HEK293T (cell line): ENCODE data around the gene ARMC5.

Experiments used
- CTCF ChIA-PET: fragments of 350-600 bp; formaldehyde crosslinking; extraction: SDS; loops from one replicate; lab custom pipeline; 2021; ENCODE audit warnings: antibody characterized with exemption, inconsistent platforms; lab: Yijun Ruan, JAX
- POLR2A ChIA-PET: fragments of 350-600 bp; formaldehyde crosslinking; extraction: SDS; loops from one replicate; lab custom pipeline; 2020; ENCODE audit warnings: antibody characterized with exemption, inconsistent platforms; lab: Yijun Ruan, JAX
- DNase-seq: peaks from one replicate; pipeline ENCODE4 v3.0.0; 2012; ENCODE audit warnings: mixed read lengths; ENCODE audit errors: extremely low spot score
- ARNT ChIP-seq: fragments of 450-650 bp; IDR thresholded peaks from 2 replicates; pipeline ENCODE4 v1.6.1; 2017; ENCODE audit warnings: mild to moderate bottlenecking
- BHLHE40 ChIP-seq: fragments of 450-650 bp; IDR thresholded peaks from 2 replicates; pipeline ENCODE4 v1.6.1; 2016; ENCODE audit warnings: mild to moderate bottlenecking, moderate library complexity, borderline replicate concordance
- CTBP1 ChIP-seq: fragments of 450-650 bp; IDR thresholded peaks from 2 replicates; pipeline ENCODE4 v1.6.1; 2016; ENCODE audit warnings: borderline replicate concordance
- ELF4 ChIP-seq: fragments of 450-650 bp; IDR thresholded peaks from 2 replicates; pipeline ENCODE4 v1.6.1; 2017; ENCODE audit warnings: antibody characterized with exemption
- FOXA1 ChIP-seq: fragments of 450-650 bp; IDR thresholded peaks from 2 replicates; pipeline ENCODE4 v1.6.1; 2016; ENCODE audit warnings: mild to moderate bottlenecking
- FOXK2 ChIP-seq: fragments of 450-650 bp; IDR thresholded peaks from 2 replicates; pipeline ENCODE4 v1.6.1; 2016; ENCODE audit warnings: mild to moderate bottlenecking
- FOXM1 ChIP-seq: fragments of 450-650 bp; IDR thresholded peaks from 2 replicates; pipeline ENCODE4 v1.6.1; 2017; ENCODE audit warnings: mild to moderate bottlenecking, borderline replicate concordance
- HDGF ChIP-seq: fragments of 450-650 bp; IDR thresholded peaks from 2 replicates; pipeline ENCODE4 v1.6.1; 2017; ENCODE audit warnings: antibody characterized with exemption, borderline replicate concordance
- L3MBTL2 ChIP-seq: fragments of 450-650 bp; conservative IDR thresholded peaks from 2 replicates; pipeline ENCODE4 v1.6.1; 2016; ENCODE audit warnings: mild to moderate bottlenecking
- LEF1 ChIP-seq: fragments of 450-650 bp; IDR thresholded peaks from 2 replicates; pipeline ENCODE4 v1.6.1; 2017; ENCODE audit warnings: mild to moderate bottlenecking, borderline replicate concordance
- NFRKB ChIP-seq: fragments of 450-650 bp; IDR thresholded peaks from 2 replicates; pipeline ENCODE4 v1.6.1; 2016; ENCODE audit warnings: mild to moderate bottlenecking, moderate library complexity
- SP1 ChIP-seq: fragments of 450-650 bp; IDR thresholded peaks from 2 replicates; pipeline ENCODE4 v1.6.1; 2017
- SUZ12 ChIP-seq: fragments of 450-650 bp; IDR thresholded peaks from 2 replicates; pipeline ENCODE4 v1.6.1; 2016; ENCODE audit warnings: mild to moderate bottlenecking
- TARDBP ChIP-seq: fragments of 450-650 bp; IDR thresholded peaks from 2 replicates; pipeline ENCODE4 v1.6.1; 2016
- ZNF384 ChIP-seq: fragments of 450-650 bp; IDR thresholded peaks from 2 replicates; pipeline ENCODE4 v1.6.1; 2016
- TF ChIP-seq, protein P1 (sequence below): fragments of 450-650 bp; IDR thresholded peaks from 2 replicates; pipeline ENCODE4 v1.6.1; 2016

The ARMC5 gene

DNA sequence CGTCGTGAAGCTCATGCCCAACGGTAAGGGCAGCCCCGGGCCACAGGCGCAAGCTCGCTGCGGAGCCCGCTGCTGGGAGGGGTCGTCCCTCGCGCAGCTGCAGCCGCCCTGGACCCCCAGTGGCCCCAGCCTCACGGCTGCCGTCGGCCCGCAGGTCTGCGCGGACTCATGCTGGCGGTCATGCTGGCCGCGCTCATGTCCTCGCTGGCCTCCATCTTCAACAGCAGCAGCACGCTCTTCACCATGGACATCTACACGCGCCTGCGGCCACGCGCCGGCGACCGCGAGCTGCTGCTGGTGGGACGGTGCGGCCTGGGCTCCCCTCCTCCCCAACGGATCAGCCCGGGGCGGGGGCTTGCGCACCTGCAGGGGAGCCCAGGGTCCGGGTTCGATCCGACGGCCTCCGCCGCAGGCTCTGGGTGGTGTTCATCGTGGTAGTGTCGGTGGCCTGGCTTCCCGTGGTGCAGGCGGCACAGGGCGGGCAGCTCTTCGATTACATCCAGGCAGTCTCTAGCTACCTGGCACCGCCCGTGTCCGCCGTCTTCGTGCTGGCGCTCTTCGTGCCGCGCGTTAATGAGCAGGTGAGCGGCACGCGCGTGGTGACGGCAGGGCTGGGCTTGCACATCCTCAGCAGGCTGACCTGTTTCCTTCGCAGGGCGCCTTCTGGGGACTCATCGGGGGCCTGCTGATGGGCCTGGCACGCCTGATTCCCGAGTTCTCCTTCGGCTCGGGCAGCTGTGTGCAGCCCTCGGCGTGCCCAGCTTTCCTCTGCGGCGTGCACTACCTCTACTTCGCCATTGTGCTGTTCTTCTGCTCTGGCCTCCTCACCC is 29.4 kb downstream of the ARMC5 start:
- TF ChIP-seq L3MBTL2 (no peak), BHLHE40 (no peak), ZNF384 (no peak), FOXK2 (no peak), ARNT (no peak), CTBP1 (no peak), ELF4 (no peak), SUZ12 (no peak), LEF1 (no peak), FOXM1 (no peak)

DNA sequence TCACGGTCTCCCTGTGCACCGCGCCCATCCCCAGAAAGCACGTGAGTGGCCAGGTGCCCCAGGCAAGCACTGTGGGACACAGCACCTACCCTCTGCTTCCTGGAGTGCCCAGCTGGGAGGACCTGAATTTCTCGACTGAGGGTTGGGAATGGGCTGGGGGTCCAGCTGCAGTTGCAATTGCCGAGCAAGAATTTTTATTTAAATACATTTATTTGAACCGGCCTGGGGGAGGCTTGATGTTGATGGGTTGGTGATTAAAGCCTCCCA is 29.9 kb downstream of the ARMC5 start:
- POLR2A ChIA-PET, result no interaction called here
- CTCF ChIA-PET, result no interaction called here
- no peak for DNase-seq
- TF ChIP-seq ELF4 (no peak), FOXK2 (no peak), FOXA1 (no peak), ARNT (no peak), SUZ12 (no peak), ZNF384 (no peak), LEF1 (no peak), BHLHE40 (no peak), SP1 (no peak), NFRKB (no peak)

More for the DNA sequence above, 29.4 kb downstream of the ARMC5 start:
- POLR2A ChIA-PET, result no interaction called here
- no peak for DNase-seq
- CTCF ChIA-PET, result no interaction called here

DNA sequence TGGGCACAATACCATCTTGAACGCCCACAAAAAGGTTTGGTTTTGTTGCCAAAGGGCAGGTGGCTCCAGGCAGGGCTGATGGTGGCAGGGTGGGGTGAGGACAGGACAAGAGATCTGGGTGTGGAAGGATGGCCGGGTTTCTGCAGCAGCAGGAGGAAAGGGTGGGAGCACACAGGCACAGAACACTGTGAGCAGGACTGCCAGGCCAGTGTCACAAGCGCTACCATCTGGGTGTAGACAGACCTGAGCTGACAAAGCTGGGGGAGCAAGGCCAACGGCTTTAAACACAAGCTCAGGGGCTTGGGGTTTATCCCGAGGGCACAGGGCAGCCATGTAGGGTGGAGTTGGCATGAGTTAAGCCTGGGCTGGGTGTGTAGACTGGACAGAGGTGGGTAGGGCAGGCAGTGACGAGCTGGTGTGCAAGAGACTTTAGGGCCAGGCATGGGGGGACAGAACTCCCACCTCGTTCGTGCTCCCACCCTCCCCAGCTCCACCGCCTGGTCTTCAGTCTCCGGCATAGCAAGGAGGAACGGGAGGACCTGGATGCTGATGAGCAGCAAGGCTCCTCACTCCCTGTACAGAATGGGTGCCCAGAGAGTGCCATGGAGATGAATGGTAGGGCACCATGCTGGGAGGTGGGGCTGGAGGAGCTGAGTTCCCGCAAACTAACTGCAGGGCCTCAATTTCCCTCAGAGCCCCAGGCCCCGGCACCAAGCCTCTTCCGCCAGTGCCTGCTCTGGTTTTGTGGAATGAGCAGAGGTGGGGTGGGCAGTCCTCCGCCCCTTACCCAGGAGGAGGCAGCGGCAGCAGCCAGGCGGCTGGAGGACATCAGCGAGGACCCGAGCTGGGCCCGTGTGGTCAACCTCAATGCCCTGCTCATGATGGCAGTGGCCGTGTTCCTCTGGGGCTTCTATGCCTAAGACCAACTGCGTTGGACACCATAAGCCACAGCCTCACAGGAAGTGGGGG is 30.6 kb downstream of the ARMC5 start:
- POLR2A ChIA-PET, result interaction anchor here (1.1 kb wide), 1 partner anchor 18 kb away, joined by 3 read pairs; the partner anchor contains the start of gene RUSF1
- DNase-seq, result no peak
- CTCF ChIA-PET, result no interaction called here
- TF ChIP-seq ELF4, result no peak
- TF ChIP-seq, protein P1, sequence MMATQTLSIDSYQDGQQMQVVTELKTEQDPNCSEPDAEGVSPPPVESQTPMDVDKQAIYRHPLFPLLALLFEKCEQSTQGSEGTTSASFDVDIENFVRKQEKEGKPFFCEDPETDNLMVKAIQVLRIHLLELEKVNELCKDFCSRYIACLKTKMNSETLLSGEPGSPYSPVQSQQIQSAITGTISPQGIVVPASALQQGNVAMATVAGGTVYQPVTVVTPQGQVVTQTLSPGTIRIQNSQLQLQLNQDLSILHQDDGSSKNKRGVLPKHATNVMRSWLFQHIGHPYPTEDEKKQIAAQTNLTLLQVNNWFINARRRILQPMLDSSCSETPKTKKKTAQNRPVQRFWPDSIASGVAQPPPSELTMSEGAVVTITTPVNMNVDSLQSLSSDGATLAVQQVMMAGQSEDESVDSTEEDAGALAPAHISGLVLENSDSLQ, result no peak
- TF ChIP-seq BHLHE40, result no peak
- no peak for TF ChIP-seq FOXA1

DNA sequence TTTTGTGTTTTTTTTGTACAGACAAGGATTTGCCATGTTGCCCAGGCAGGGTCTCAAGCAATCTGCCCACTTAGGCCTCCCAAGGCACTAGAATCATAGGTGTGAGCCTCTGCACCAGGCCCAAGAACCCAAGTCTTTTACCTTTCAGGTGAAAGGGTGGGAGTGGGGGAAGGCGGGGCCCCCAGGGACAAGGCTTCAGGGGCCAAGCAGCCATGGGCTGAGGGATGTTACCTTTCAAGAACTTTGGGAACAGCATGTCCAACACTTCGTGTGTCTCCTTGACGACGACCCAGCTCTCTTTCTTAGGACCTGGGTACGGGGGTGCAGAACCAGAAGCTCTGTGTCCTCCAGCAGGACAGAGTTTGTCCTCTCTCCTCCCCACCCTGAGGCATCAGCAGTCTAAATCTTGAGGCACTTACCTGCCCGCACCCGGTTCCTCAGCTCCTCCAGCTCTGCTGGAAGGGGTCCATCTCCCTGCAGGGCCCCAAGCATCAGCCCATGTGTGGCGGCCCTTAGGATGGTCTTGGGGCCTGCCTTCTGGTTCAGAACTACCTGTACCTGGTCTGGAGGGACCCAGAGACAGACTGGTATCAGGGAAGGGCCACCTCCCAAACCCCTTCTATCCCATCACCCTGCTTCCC is 32.6 kb downstream of the ARMC5 start:
- POLR2A ChIA-PET, result no interaction called here
- CTCF ChIA-PET, result interaction anchor here (0.5 kb wide), 1 partner anchor 48 kb away, joined by 3 read pairs; no protein-coding TSS in a partner anchor
- TF ChIP-seq ARNT (no peak), SUZ12 (no peak), HDGF (no peak), ZNF384 (no peak), FOXK2 (no peak), TARDBP (no peak), FOXA1 (no peak), SP1 (no peak), L3MBTL2 (no peak), ELF4 (no peak), BHLHE40 (no peak), LEF1 (no peak)
- TF ChIP-seq, protein P1, result no peak
- no peak for DNase-seq

DNA sequence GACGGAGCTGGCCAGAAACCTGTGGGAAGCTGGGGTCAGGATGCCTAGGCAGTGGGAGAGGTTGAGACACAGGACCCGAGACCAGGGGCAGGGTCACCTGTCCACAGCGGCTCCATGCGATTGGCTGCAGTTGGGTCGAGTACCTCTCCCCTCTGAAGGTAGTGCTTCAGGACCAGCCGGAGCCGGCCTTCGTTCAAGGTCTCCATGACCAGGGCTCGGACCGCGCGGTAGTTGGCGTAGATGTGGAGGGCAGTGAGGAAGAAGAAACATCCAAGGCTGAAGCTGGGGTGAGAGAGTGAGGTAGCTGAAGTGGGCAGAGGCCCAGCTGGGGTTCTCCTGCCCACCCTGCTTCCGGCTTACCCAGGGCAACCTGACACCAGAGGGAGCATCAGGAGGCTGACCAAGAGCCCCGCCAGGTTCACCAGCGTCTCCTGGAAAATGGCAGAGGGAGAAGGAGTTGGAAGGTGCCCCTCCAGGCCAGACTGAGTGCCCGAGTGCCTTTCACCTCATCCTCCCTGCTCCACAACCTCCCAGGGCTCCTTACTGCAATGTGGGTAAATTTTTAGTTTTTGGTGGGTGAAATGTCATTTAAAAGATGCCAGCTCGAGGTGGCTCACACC is 34.3 kb downstream of the ARMC5 start:
- ChIA-PET POLR2A (interaction anchor here (1.0 kb wide), 1 partner anchor 15 kb away, joined by 4 read pairs; the partner anchor contains the start of gene RUSF1), CTCF (no interaction called here)
- no peak for DNase-seq
- TF ChIP-seq ELF4, result no peak
- TF ChIP-seq HDGF, result no peak
- TF ChIP-seq CTBP1, result no peak
- TF ChIP-seq LEF1, result no peak
- TF ChIP-seq ARNT, result no peak
- TF ChIP-seq, protein P1, result no peak
- no peak for TF ChIP-seq TARDBP
- no peak for TF ChIP-seq BHLHE40
- TF ChIP-seq NFRKB, result no peak
- TF ChIP-seq FOXA1, result no peak
